HG02885 (cell line): ENCODE measurements around the gene SEMA5B.

Experiments used
- ATAC-seq: cut with Tn5 transposase; IDR thresholded peaks from one replicate; pipeline ENCODE4 v1.9.1; 2021; ENCODE audit warnings: mild to moderate bottlenecking; ENCODE audit not compliant: unreplicated experiment, poor library complexity

SEMA5B gene

DNA sequence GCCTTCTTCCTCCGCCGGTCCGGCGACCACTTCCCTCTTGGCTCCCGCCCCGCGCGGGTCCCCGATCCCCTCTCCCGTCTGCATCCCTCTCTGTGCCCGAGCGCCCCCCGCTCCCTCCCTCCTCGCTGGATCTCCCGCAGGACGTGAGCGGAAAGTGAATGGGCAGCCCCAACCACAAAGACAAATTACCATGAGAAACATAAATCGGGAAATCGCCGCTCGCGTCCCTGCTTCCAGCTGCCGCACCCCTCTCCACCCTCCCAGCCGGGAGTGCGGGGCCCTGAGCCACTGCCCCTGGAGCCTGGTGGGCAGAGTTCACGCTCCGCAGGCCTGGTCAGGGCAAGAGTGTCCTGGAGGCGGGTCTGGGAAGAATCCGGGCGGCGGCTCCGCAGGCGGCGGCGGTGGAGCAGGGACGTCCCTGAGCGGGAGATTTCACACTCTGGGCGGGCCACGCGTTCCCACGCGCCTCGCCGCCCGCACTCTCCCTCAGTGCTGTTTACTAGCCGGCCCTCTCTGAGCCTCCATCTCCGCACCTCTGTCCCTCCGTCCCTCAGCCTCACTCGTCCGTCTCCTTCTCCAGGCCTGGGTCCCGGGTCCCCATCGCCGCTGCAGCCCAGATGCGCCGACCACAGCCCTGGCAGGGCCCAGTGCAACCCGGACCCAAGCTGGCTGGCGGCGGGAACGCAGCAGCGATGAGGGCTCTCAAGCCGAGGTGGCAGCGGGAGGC, 835 bp downstream of the SEMA5B start:
- ATAC-seq, result no peak

DNA sequence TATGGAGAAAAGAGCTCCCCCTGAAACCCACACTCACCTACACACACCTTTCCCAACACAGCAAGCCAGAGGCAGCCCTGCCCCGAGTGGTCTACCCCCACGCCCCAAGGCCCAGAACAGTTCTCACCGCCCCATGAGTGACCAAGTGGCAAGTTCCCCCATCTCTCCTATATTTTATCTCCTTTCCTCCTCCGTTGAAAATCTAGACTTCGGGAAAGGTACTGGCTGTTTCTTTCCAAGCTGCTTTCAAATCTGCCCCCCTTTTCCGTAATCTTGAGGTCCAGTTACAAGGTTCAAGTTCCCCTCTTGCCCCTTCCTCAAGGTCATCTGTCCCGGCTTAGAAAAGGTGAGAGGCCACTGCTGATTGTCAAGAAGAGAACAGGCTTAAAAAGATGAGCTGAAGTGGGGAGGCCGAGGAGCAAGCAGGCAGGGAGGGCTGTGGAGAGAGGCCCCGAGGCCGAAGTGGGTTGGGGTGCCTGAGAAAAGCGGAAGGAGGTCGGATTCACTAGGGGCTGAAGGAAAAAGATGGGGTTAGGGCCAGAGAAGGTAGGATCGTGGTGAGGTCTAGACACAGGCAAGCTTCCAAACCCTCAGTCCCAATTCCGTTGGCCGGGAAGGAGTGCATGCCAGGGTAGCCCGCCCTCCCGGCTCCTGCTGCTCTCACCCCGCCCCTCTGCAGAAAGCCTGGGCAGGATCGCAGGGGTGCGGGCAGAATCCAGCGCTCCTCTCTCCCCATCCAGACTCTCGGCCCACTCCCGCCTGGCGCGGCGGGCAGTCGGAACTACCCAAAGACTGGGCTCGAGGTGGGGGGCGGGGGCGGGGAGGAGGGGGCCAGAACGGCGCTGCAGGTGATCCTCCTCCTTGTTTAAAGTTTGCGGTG, 1.7 kb downstream of the SEMA5B start:
- ATAC-seq, result no peak

DNA sequence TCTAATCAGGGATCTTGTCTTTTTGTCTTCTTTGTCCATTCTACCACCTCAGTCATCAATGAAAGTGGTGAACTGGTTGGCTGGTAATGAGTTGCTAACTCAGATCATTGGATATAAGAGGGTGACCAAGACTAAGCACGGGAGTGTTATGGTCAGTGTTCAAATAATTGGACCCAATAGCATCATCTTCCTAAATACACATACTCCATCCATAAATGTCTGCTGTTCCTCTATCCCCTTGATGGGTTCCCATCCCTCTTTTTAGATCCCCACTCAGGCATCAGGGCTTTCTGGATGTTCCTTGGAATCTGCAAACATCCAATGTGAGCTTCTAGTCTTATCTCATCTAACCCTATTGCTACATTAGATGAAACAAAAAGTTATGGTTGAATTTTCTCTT, 3.5 kb downstream of the SEMA5B start:
- ATAC-seq, result no peak

DNA sequence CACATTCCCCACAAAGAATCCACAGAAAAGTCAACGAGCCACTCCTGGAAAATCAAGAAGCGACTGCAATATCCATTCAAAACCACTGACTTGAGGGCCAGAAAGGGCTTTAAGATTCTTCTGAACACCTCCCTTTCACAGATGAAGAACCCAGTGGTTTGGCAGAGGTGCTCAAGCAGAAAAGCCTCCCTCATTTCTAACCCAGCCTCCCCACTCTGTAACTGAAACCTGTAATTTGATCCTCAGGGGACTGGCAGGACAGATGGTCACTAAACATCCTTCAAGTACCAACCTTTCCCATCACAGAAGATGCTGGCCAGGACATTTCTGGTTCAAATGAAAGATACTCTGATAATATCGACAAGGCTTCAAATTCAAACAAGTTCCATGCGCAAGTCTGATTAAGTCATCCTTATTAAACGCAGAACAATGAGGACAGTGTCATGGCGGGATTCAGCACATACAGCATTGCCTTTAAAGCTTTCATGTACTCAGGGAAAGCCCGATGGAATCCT, 5.5 kb downstream of the SEMA5B start:
- no peak for ATAC-seq

DNA sequence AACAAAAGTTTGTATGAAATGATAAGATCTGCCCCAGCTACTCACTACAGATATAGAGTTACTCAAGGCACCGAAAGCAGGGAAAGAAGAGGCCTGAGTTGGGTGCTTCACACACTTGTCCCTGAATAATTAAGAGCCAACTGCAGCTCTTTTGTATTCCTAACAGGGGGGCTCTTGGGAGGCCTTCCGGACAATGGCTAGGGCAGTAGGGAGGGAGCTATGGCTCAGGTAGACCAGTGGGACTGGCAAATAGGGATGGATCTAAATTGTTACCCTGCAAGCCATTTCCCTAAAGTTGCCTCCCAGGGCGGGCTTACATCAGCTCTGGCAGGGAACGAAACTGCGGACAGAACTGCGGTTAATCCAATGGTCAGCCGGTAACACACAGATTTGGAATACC, 6.2 kb downstream of the SEMA5B start:
- ATAC-seq, result no peak

DNA sequence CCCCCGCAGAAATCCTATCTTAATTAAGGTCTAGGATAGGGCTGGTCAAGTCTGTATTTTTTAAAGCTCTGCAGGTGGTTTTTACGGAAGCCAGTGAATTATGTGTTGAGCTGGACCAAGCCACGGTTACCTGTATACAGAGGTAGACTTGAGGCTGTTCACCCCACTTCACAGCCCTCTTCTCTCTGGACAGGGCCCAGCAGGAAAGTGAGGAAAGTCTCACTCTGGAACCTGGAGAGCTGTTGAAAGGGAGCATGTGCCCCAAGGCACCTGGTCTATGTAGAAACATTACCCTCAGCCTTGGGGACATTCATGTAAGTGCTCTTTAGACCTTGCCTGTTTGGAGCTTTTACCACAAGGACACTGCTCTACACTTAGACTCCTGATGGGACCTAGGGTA, 6.9 kb downstream of the SEMA5B start:
- no peak for ATAC-seq

DNA sequence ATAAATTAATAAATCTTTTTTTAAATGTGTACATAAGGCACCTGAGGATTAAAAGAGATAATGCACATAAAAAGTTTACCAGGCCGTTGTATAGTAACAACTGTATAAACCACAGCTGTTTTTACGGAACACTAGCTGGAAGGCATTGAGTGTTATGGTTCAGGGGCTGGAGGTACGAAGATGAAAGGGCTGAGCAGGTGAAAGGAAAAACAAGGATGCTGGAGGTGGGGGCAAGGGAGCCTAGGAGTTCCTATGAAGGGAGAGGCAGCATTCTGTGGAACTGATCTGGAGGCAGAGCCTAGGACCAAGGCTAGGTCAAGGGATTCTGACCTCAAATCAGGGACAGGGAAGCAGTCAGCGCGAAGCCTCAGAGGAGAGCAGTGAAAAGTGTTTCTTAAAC, 8.0 kb downstream of the SEMA5B start:
- no peak for ATAC-seq

DNA sequence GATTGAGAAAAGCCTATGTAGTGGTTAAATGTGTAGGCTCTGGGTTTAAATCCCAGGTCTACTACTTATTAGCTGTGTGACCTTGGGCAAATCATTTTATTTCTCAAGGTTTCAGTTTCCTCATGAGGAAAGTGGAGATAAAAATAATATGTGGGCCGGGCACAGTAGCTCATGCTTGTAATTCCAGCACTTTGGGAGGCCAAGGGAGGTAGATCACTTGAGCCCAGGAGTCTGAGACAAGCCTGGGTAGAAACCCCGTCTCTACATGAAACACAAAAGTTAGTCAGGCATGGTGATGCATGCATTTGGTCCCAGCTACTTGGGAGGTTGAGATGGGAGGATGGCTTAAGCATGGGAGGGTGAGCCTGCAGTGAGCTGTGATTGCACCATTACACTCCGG, 8.4 kb downstream of the SEMA5B start:
- no peak for ATAC-seq

DNA sequence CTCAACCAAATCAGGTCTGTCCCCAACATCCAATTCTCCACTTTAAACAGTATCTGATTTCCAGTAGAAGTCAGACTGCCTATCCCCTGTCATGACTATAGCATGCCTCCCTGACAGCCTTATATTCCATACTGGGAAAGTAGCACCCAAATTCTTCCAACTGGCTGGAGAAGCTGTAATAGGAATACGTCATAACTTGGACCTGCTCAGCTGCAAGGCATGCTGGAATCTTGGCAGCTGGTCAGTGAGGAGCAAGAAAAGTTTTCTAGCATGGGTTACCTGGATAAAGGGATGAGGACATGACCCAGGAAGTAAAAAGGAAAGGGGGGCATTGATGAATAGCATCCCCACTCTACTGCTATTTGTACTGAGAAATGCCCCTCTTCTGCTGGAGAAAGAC, 8.9 kb downstream of the SEMA5B start:
- ATAC-seq, result no peak

DNA sequence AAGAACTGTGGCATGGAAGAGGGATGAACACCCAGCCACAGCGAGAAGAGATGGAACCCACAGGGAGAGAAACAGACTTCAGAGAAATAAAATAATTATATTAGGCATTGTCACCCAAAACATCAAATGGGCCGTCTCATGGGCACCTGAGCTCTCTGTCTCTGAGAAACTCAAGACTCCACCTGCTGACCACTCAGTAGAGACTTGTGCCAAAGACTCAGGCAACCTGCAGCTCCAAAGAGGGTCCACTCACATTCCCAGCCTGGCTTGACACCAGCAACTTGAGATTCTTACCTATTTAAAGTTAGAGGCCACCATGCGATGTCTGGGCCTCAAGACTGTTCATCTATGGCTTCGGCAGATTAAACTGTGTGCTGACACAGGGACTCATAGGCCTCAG, 12.0 kb downstream of the SEMA5B start:
- no peak for ATAC-seq

DNA sequence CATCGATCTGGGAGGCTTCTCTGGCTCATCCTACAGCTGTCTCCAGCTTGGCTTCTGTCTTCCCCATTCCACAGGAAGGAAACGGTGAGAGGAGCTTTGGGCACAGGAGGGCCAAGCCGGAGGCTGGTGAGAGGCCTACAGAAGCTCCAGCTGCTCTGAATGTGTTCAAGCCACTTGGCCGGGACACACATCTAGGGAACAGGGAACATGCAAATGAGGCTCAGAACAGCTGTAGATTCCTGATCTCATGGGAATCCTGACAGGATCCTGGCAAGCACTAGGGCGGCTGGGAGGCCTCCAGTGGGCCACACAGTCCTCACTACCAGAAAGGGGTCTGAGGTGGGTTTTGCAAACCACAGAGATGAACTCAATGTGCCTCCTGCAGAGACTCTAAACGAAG, 13.7 kb downstream of the SEMA5B start:
- no peak for ATAC-seq

DNA sequence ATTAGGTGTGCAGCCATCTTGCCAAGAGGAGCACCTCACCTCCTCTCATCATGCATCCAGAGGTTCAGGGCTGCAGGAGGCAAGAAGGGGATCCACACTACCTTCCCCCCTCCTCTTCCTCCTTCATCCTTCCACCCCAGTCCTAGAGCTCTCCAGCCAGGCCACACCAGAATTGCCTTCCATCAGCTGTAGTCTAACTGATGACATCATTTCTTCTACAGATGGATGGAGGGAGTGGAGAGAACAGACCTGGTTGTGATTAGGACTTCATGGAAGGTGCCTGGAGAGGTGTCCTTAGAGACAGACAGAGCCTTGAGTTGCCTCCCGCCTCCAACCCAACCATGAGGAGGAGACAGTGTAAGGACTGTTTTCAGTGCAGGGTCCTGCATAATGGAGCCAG, 14.9 kb downstream of the SEMA5B start:
- ATAC-seq, result no peak

DNA sequence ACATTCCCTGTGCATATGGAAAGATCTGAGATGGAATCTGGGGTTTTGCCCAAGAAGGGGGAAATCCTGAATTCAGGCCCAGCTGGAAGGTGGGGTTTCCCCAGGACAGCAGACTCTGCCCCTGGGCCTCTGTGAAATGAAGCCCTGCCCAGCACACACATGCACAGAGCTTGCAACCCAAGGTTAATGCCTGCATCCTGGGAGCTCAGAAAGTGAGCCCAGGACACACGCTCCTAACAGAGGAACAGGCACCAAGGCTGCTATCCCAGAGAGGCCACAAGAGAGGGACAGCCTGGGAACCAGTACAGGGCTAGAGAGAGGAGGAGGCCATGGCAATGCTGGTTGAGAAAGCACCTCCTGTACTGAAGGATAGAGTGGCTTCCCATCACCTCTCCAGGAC, 16.1 kb downstream of the SEMA5B start:
- ATAC-seq, result no peak

DNA sequence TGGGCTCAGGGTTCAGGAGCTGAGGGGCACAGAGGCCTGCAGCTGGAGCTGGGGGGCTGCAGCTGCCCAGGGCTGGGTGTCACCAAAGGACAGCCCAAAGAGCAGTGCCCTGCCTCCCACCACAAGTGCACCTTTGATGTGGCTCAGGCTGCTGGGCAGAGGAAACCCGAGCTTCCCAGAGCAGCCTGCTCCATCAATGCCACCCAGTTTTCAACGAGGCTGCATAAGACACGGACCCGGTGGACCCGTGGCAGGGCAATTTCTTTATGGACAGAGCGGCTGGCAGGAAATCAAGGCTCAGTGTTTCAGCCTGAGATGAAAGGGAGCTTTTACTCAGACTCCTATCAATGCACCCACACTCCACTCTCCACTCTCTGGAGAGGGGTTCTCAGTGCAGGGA, 18.7 kb downstream of the SEMA5B start:
- ATAC-seq, result no peak

DNA sequence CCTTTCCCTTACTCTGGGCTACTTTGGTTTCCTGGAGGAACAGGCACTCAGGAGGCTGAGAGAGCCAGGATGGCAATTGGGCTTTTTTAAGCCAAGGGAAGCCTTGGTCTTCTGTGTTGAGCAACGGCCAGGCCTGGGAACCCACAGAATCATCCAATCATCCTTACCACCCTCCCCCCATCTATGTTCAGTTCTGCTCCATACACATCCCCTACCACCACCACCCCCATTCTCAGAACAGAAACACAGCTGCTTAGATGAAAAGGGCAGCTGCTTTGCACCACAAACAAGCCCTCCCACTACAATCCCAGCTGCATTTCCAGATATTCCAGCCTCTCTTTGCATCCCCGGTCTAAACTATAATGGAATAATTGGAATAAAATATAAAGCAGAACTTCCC, 21.0 kb downstream of the SEMA5B start:
- ATAC-seq, result no peak

DNA sequence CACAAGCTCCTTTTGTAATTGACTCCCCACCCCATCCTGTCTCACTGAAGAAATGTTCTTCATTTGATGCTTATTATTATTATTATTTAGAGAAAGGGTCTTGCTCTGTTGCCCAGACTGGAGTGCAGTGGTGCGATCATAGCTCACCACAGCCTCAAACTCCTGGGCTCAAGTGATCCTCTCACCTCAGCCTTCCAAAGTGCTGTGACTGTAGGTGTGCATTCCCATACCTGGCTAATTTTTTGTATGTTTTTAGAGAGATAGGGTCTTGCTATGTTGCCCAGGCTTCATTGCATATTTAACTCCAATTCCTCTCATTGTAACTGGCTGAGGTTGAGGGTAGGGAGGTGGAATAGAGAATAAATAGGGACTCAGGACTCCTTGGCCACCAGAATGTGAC, 22.3 kb downstream of the SEMA5B start:
- no peak for ATAC-seq

DNA sequence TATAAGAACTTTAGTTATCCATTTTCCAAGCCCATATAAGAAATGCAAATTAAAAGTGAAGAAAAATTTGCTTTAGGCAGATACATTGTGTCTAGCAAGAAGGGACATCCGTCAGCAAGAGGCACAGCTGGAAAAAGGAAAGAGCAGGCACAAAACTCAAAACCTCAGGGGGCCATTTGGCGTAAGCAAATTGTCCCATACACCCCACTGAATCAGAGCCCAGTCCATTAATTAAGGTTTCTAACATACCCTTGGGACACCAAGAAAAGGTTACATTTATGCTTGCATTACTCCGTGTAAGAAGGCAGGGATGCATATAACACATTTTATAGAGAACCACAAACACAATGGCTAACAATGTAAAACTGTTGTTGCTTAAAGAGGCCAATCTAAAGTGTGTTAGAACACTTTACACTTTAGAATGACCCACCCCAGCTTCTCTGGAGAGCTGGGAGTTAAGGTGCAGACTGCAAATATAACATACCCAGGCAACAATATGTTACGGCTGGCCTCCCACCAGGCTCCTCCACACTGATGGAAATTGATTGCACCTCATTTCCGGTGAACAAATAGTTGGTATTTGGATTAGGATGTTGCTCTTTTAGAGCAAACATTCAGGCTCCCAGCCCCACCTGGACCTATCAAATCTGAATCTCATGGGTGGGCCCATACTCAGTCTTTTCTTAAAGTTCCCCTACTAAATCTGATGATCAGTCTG, 23.2 kb downstream of the SEMA5B start:
- ATAC-seq, result no peak

DNA sequence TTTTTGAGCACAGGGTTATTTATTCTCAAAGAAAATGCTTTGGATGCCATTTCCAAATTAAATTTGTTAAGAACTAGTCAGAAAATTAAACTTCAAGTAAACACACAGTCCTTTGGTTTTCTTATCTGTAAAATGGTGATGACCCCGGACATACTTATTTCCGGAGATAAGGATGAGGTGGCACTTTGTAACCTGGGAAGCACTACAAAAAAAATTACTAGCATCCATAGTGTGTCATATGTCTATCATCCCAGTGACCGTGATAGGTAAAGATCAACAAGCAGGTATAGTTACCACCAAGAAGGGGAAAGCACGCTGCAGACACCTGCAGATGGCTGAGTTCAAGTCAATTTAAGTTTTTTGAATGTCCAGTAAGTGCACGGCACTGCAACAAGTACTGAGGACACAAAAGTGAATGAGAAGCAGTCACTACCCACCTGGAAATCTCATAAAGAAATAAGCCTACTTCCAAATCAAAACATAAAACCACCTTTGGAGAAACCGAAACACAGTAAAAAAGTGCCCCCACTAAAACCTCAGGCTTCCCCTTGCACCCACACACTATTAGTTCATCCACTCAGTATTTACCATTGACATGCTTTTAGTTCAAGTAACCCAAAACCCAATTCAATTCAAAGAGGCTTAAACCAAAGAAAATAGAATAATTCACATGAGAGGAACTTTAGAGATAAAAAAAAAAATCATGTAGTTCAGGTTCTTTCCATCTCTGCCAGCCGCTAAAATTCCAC, 24.6 kb downstream of the SEMA5B start:
- ATAC-seq, result no peak

DNA sequence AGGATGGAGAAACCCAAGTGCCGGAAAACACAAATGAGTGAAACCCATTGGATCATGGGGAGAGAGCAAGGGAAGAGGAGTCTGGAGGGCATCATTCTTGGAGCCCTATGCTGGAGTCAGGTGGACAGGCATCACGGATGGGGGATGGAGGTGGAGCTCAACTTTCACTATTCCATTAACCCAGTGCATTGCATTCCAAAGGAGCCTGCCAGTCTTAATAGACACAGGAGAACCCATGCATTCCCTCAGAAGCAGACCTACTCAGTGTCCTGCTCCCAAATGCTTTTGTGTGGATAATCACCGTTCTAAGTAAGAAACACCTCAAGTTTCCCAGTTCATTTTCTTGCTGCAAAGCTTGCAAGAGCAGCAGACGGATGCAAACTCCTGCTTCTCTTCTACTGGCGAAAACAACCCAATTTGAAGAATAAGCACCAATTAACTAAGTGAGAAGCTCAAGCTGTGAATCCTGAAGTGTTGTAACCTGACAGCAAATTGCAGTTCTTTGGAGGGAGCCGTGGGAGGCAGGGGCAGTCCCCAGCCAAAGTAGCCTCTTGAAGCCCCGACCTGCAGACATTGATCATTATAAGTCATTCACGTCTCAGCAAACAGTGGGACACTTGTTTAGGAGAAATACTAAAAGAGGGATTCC, 25.3 kb downstream of the SEMA5B start:
- ATAC-seq, result no peak

DNA sequence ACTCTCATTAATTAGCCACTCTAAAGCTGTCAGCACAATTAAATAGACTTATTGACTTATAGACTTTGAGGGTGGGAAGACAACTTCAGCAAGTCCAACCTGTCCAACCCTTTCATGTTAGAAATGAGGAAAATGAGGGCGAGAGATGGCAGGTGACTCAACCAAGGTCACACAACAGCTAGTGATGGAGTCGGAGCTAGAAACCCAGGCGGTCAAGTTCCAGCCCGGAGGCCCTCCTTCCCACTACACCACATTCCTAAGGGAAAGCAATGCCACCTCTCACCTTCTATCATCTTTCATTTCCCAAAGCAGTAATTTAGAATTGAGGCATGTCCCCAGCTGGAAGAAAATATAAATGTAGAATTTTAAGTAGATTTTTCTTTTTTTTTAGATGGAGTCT, 28.7 kb downstream of the SEMA5B start:
- no peak for ATAC-seq
